Activated CD4-positive, alpha-beta T cell treated with anti-CD3 and anti-CD28 coated beads for 48 hours (primary cell): ENCODE results near the gene IFNL1.
A peak's percentile ranks its signal among the peaks of the same experiment; 100 is the strongest.
"Not testable (repeated sequence)": the region's sequence is repeated elsewhere in the genome, so short reads cannot be mapped to it uniquely, and the experiment has no call there.

Experiments used
- DNase-seq: peaks from one replicate; pipeline ENCODE4 v3.0.0-alpha.2; 2020

The IFNL1 gene

GRCh38 chr19:39309305-39309670, 13.1 kb downstream of the IFNL1 start:
- not testable (repeated sequence) for DNase-seq

- no peak for DNase-seq
These were observed 14.5 kb downstream of the IFNL1 start for GRCh38 chr19:39310558-39311311.

GRCh38 chr19:39314016-39314728, 18.0 kb downstream of the IFNL1 start:
- DNase-seq = no peak

- no peak for DNase-seq
These were observed 19.7 kb downstream of the IFNL1 start for GRCh38 chr19:39315933-39316332.

GRCh38 chr19:39316627-39317321, 20.6 kb downstream of the IFNL1 start:
- no peak for DNase-seq

GRCh38 chr19:39317476-39317875, 21.3 kb downstream of the IFNL1 start:
- DNase-seq = no peak

- no peak for DNase-seq
These were observed 21.9 kb downstream of the IFNL1 start for GRCh38 chr19:39318071-39318470.

- DNase-seq = no peak
These were observed 22.5 kb downstream of the IFNL1 start for GRCh38 chr19:39318690-39319089.

- no peak for DNase-seq
These were observed 23.1 kb downstream of the IFNL1 start for GRCh38 chr19:39319098-39319891.

GRCh38 chr19:39319892-39320248, 23.7 kb downstream of the IFNL1 start:
- no peak for DNase-seq

- DNase-seq = no peak
These were observed 25.1 kb downstream of the IFNL1 start for GRCh38 chr19:39321117-39321831.

GRCh38 chr19:39321832-39322176, 25.6 kb downstream of the IFNL1 start:
- DNase-seq = no peak

GRCh38 chr19:39324242-39324842, 28.1 kb downstream of the IFNL1 start:
- DNase-seq = no peak

- DNase-seq = peak; percentile 31
These were observed 29.8 kb downstream of the IFNL1 start for GRCh38 chr19:39325778-39326665.

- no peak for DNase-seq
These were observed 31.3 kb downstream of the IFNL1 start for GRCh38 chr19:39327363-39328045.

- DNase-seq = peak; percentile 89
These were observed 32.0 kb downstream of the IFNL1 start for GRCh38 chr19:39328046-39328705.

GRCh38 chr19:39329948-39330347, 33.7 kb downstream of the IFNL1 start:
- no peak for DNase-seq

- DNase-seq = no peak
These were observed 36.1 kb downstream of the IFNL1 start for GRCh38 chr19:39332293-39332692.

- not testable (repeated sequence) for DNase-seq
These were observed 36.5 kb downstream of the IFNL1 start for GRCh38 chr19:39332738-39333137.

GRCh38 chr19:39333507-39333906, 37.3 kb downstream of the IFNL1 start:
- DNase-seq = no peak
